ENCODE measurements around the gene LEO1. TPM values are rescaled to one million over a fixed set of nuclear protein-coding genes. Genes with fewer than 3 reads are reported as not detected.

Gene LEO1
- total RNA-seq, 1 experiment from 2014 or later: 22.5 TPM

DNA sequence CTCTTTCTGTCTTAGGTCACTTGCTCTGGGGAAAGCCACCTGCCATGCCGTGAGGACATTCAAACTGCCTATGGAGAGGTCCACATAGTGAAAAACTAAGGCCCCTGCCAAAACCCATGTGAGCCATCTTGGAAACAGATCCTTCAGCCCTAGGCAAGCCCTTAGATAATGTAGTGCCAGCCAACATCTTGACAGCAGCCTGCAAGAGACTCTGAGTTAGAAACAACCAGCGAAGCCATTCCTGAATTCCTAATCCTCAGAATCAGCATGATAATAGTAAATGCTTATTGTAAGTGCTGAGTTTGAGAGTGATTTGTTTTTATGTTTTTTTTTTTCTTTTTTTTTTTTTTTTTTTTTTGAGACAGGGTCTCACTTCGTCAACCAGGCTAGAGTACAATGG, 40.6 kb downstream of the LEO1 start:
- no peaks in the 10 kb centered on the region for H3K4me1 Mint-ChIP-seq (ENCODE audit: low read depth, unreplicated experiment)
- CTCF ChIA-PET: no interaction called here
- no peaks in the 10 kb centered on the region for H3K27me3 Mint-ChIP-seq (ENCODE audit: unreplicated experiment)
- no peaks in the 10 kb centered on the region for H3K9me3 Mint-ChIP-seq (ENCODE audit: low read depth, unreplicated experiment)
- TF ChIP-seq, protein P1, sequence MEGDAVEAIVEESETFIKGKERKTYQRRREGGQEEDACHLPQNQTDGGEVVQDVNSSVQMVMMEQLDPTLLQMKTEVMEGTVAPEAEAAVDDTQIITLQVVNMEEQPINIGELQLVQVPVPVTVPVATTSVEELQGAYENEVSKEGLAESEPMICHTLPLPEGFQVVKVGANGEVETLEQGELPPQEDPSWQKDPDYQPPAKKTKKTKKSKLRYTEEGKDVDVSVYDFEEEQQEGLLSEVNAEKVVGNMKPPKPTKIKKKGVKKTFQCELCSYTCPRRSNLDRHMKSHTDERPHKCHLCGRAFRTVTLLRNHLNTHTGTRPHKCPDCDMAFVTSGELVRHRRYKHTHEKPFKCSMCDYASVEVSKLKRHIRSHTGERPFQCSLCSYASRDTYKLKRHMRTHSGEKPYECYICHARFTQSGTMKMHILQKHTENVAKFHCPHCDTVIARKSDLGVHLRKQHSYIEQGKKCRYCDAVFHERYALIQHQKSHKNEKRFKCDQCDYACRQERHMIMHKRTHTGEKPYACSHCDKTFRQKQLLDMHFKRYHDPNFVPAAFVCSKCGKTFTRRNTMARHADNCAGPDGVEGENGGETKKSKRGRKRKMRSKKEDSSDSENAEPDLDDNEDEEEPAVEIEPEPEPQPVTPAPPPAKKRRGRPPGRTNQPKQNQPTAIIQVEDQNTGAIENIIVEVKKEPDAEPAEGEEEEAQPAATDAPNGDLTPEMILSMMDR (IDR thresholded peaks at IDR 0.05; ENCODE audit: unreplicated experiment): no peak
- DNase-seq: no peak
- intact Hi-C loops (cut with micrococcal nuclease; ENCODE audit: unreplicated experiment): no loop called here
- H3K27ac Mint-ChIP-seq (ENCODE audit: unreplicated experiment): no peak overlapping the region
- no TSS peak for BruUV-seq (replicated peaks)
- peaks cover 8% of the 10 kb centered on the region for H3K36me3 Mint-ChIP-seq (ENCODE audit: insufficient read depth, unreplicated experiment)
- no peak overlapping the region for H3K4me3 Mint-ChIP-seq (ENCODE audit: low read depth, unreplicated experiment)

DNA sequence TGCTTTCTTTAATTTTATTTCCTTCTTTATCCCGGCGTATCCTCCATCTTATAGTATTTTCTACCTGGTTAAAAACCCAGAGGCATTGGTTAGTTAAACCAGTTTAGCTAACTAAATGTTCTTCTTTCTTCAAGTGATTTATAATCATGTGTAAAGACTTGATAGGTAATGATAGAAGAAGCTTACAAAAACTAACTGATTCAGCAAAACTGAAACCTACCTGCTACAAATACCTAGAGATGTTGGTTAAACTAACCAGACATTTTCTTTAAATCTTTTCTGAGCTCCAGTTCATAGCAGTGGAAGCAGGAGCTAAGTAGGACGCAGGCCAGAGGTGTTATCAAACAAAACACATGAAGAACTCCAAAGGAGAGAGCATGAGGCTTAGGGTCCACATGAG, 44.8 kb downstream of the LEO1 start:
- Mint-ChIP-seq H3K27ac (ENCODE audit: unreplicated experiment) (no peak overlapping the region), H3K36me3 (ENCODE audit: insufficient read depth, unreplicated experiment) (peaks cover 6% of the 10 kb centered on the region), H3K4me3 (ENCODE audit: low read depth, unreplicated experiment) (no peak overlapping the region), H3K27me3 (ENCODE audit: unreplicated experiment) (no peaks in the 10 kb centered on the region), H3K9me3 (ENCODE audit: low read depth, unreplicated experiment) (no peaks in the 10 kb centered on the region), H3K4me1 (ENCODE audit: low read depth, unreplicated experiment) (no peaks in the 10 kb centered on the region)
- DNase-seq: no peak
- intact Hi-C loops (cut with micrococcal nuclease; ENCODE audit: unreplicated experiment): no loop called here
- BruUV-seq (replicated peaks): no TSS peak
- CTCF ChIA-PET: no interaction called here
- TF ChIP-seq, protein P1 (IDR thresholded peaks at IDR 0.05; ENCODE audit: unreplicated experiment): no peak

DNA sequence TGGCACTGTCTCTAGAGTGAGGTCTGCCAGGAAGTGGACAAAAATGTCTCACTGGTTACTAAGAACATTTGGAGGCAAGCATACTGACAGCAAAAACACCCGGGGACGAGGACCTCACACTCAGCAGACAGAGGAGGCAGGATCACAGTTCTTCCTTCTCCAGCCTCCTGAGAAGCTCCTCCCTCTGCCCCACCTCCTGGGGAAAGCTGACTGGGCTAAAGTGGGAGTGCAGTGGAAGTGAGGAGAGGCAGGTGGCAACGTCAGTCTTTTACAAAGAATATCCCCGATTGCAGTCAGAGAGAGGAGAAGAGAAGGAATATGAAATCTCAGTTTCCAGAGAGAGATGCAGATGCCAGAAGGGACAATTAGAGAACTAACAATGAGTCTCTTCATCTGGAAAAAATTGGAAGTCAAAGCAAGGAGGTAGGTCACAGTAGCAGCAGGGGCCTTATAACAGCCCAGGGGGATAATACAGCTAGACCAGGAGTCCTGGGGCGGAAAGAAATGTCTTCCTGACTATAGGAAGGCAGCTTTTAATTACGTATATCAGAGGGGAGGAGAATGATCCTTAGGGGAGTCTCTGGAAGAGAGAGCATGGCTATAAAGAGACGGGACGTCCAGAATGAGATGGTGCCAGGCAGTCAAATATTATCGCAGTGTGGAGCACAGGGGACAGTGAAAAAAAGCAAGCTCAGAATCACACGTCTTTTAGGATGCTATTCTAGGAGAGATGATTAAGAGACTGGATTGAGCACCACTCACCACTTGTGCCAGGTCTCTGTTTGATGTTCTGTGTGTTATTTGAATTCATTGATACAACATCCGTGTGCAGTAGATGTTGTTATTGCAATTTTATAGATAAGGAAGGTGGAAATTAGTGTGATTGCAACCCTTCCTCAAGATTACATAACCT, 47.2 kb downstream of the LEO1 start:
- Mint-ChIP-seq H3K36me3 (ENCODE audit: insufficient read depth, unreplicated experiment) (peaks cover 11% of the 10 kb centered on the region), H3K27ac (ENCODE audit: unreplicated experiment) (no peak overlapping the region), H3K27me3 (ENCODE audit: unreplicated experiment) (no peaks in the 10 kb centered on the region), H3K4me1 (ENCODE audit: low read depth, unreplicated experiment) (no peaks in the 10 kb centered on the region), H3K4me3 (ENCODE audit: low read depth, unreplicated experiment) (no peak overlapping the region), H3K9me3 (ENCODE audit: low read depth, unreplicated experiment) (no peaks in the 10 kb centered on the region)
- no peak for DNase-seq
- BruUV-seq (replicated peaks): no TSS peak
- intact Hi-C loops (cut with micrococcal nuclease; ENCODE audit: unreplicated experiment): no loop called here
- CTCF ChIA-PET: no interaction called here
- TF ChIP-seq, protein P1 (IDR thresholded peaks at IDR 0.05; ENCODE audit: unreplicated experiment): no peak

DNA sequence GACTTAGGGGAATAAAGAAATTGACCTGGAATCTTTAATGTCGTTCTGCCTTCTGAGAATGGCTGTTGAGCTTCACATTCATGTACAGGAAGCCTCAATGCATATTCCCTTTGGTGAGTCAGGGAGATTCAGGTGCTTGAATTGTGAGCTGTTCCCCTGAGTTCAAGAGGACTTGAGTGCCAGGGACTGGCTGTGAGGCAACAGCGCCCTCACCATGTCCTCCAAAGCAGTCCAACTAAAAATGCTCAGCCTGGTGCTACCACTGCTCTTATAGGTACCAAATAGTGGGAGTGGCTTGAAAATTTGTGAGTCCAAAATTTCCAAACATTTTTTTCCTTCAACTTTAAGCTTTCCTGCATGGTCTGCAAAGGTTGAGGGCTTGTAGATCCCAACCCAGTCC, 54.1 kb downstream of the LEO1 start:
- intact Hi-C loops (cut with micrococcal nuclease; ENCODE audit: unreplicated experiment): no loop called here
- Mint-ChIP-seq H3K4me1 (ENCODE audit: low read depth, unreplicated experiment) (no peaks in the 10 kb centered on the region), H3K27me3 (ENCODE audit: unreplicated experiment) (no peaks in the 10 kb centered on the region), H3K27ac (ENCODE audit: unreplicated experiment) (no peak overlapping the region), H3K9me3 (ENCODE audit: low read depth, unreplicated experiment) (no peaks in the 10 kb centered on the region), H3K4me3 (ENCODE audit: low read depth, unreplicated experiment) (no peak overlapping the region), H3K36me3 (ENCODE audit: insufficient read depth, unreplicated experiment) (peaks cover 14% of the 10 kb centered on the region)
- CTCF ChIA-PET: interaction anchor here (0.6 to 1.1 kb wide), 5 partner anchors 29 to 161 kb away, joined by 3 to 5 read pairs (median 3); no protein-coding TSS in a partner anchor
- BruUV-seq (replicated peaks): no TSS peak
- TF ChIP-seq, protein P1 (IDR thresholded peaks at IDR 0.05; ENCODE audit: unreplicated experiment): peak; percentile 17
- DNase-seq: peak; percentile 41

Measured in Calu3 (cell line).